Measurements from ENCODE around the gene MACO1.
"Not testable (repeated sequence)": the region's sequence is repeated elsewhere in the genome, so short reads cannot be mapped to it uniquely, and the experiment has no call there.

Gene MACO1

GRCh38 chr1:25409641-25410427 is 20.9 kb upstream of the MACO1 start:
- H3K36me3 ChIP-seq (replicated peaks in 1 of 2; ENCODE audit: control insufficient read depth in 2 of 2, insufficient read depth in 2 of 2, low read length in 2 of 2); H3K27ac ChIP-seq (replicated peaks; ENCODE audit: low read length); H3K79me1 ChIP-seq (ENCODE audit: low read depth, low read length); H3K23ac ChIP-seq (ENCODE audit: low read depth, low read length, poor library complexity); H3K14ac ChIP-seq (ENCODE audit: low read length); H3K27me3 ChIP-seq (ENCODE audit: control insufficient read depth in 3 of 3, insufficient read depth in 3 of 3, low read depth in 1 of 3, low read length in 3 of 3); H2BK120ac ChIP-seq (ENCODE audit: low read depth, low read length); DNase-seq (ENCODE audit: low spot score); H3K4me1 ChIP-seq (ENCODE audit: control insufficient read depth in 2 of 2, insufficient read depth in 1 of 2, low read depth in 1 of 2, low read length in 2 of 2); H4K91ac ChIP-seq (ENCODE audit: low read depth, low read length, poor library complexity); H2BK12ac ChIP-seq (ENCODE audit: low read length); H2AFZ ChIP-seq (ENCODE audit: low read length); H2BK5ac ChIP-seq (ENCODE audit: low read length); H3K9ac ChIP-seq (ENCODE audit: low read depth, low read length, poor library complexity); H4K8ac ChIP-seq (ENCODE audit: low read depth, low read length); H3K18ac ChIP-seq (ENCODE audit: low read length); H3K4me3 ChIP-seq (ENCODE audit: low read length in 2 of 2); H2BK15ac ChIP-seq (ENCODE audit: low read length); H3K4ac ChIP-seq (ENCODE audit: low read length); H2AK5ac ChIP-seq (ENCODE audit: low read depth, low read length); H3K4me2 ChIP-seq (ENCODE audit: insufficient read depth, low read length, poor library complexity, severe bottlenecking); H3K9me3 ChIP-seq (replicated peaks in 1 of 2; ENCODE audit: control insufficient read depth in 2 of 2, insufficient read depth in 1 of 2, low read depth in 1 of 2, low read length in 2 of 2): not testable (repeated sequence)
- no CpG with 5 or more reads among the region's 10 CpGs for WGBS, 2 donors (ENCODE audit: extremely low coverage in 2 of 2, insufficient read length in 2 of 2, insufficient replicate concordance in 1 of 2)

DNA sequence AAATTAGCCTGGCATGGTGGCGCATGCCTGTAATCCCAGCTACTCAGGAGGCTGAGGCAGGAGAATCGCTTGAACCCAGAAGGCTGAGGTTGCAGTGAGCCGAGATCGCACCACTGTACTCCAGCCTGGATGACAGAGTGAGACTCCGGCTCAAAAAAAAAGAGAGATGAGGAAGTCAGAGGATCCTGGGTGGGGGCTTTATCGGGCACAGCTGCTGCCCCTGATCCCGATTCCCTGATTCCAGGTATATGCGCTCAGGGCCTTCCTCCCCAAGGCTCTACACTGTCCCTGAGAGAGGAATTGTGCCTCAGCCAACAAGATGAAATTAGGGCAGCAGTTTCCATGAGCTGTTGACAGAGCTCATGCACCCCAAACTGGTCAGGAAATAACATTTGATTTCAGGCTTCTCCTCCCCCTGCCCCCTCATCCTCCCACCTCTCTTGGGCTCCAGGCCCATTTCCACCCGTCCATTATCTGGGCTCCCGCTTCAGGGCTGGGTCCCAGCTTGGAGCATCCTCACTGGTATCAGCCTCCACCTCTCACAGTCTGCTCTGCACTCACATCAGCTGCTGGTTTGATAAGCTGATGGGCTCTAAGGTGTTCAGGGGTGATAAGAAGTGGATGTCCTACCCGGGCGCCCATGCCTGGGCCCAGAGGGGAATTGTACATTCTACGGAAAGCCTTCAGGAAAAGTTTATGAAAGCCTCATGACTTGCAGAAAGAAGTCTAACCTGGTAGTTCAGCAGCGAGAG is 17.6 kb upstream of the MACO1 start:
- not testable (repeated sequence) for H2BK15ac ChIP-seq (ENCODE audit: low read length); H3K18ac ChIP-seq (ENCODE audit: low read length); H3K4me1 ChIP-seq (ENCODE audit: control insufficient read depth in 2 of 2, insufficient read depth in 1 of 2, low read depth in 1 of 2, low read length in 2 of 2); H2BK5ac ChIP-seq (ENCODE audit: low read length); H2AK5ac ChIP-seq (ENCODE audit: low read depth, low read length); H2BK12ac ChIP-seq (ENCODE audit: low read length); H3K4me2 ChIP-seq (ENCODE audit: insufficient read depth, low read length, poor library complexity, severe bottlenecking); H3K23ac ChIP-seq (ENCODE audit: low read depth, low read length, poor library complexity); H3K27ac ChIP-seq (replicated peaks; ENCODE audit: low read length); H4K91ac ChIP-seq (ENCODE audit: low read depth, low read length, poor library complexity); H2BK120ac ChIP-seq (ENCODE audit: low read depth, low read length); H3K4ac ChIP-seq (ENCODE audit: low read length); H3K27me3 ChIP-seq (ENCODE audit: control insufficient read depth in 3 of 3, insufficient read depth in 3 of 3, low read depth in 1 of 3, low read length in 3 of 3); H3K14ac ChIP-seq (ENCODE audit: low read length); H3K79me1 ChIP-seq (ENCODE audit: low read depth, low read length); H3K9ac ChIP-seq (ENCODE audit: low read depth, low read length, poor library complexity); H3K9me3 ChIP-seq (replicated peaks in 1 of 2; ENCODE audit: control insufficient read depth in 2 of 2, insufficient read depth in 1 of 2, low read depth in 1 of 2, low read length in 2 of 2); H3K36me3 ChIP-seq (replicated peaks in 1 of 2; ENCODE audit: control insufficient read depth in 2 of 2, insufficient read depth in 2 of 2, low read length in 2 of 2); H4K8ac ChIP-seq (ENCODE audit: low read depth, low read length); DNase-seq (ENCODE audit: low spot score); H2AFZ ChIP-seq (ENCODE audit: low read length); H3K4me3 ChIP-seq (ENCODE audit: low read length in 2 of 2)
- no CpG with 5 or more reads among the region's 14 CpGs for WGBS, 2 donors (ENCODE audit: extremely low coverage in 2 of 2, insufficient read length in 2 of 2, insufficient replicate concordance in 1 of 2)

- not testable (repeated sequence) for H2BK5ac ChIP-seq (ENCODE audit: low read length); H4K8ac ChIP-seq (ENCODE audit: low read depth, low read length); H2AFZ ChIP-seq (ENCODE audit: low read length); H3K4ac ChIP-seq (ENCODE audit: low read length); H2BK15ac ChIP-seq (ENCODE audit: low read length); H3K9ac ChIP-seq (ENCODE audit: low read depth, low read length, poor library complexity); H2BK12ac ChIP-seq (ENCODE audit: low read length); H3K27ac ChIP-seq (replicated peaks; ENCODE audit: low read length); H3K79me1 ChIP-seq (ENCODE audit: low read depth, low read length); H4K91ac ChIP-seq (ENCODE audit: low read depth, low read length, poor library complexity); H3K4me3 ChIP-seq (ENCODE audit: low read length in 2 of 2); H3K27me3 ChIP-seq (ENCODE audit: control insufficient read depth in 3 of 3, insufficient read depth in 3 of 3, low read depth in 1 of 3, low read length in 3 of 3); H3K14ac ChIP-seq (ENCODE audit: low read length); H2AK5ac ChIP-seq (ENCODE audit: low read depth, low read length); H3K23ac ChIP-seq (ENCODE audit: low read depth, low read length, poor library complexity); DNase-seq (ENCODE audit: low spot score); H3K18ac ChIP-seq (ENCODE audit: low read length); H3K36me3 ChIP-seq (replicated peaks in 1 of 2; ENCODE audit: control insufficient read depth in 2 of 2, insufficient read depth in 2 of 2, low read length in 2 of 2); H2BK120ac ChIP-seq (ENCODE audit: low read depth, low read length); H3K4me1 ChIP-seq (ENCODE audit: control insufficient read depth in 2 of 2, insufficient read depth in 1 of 2, low read depth in 1 of 2, low read length in 2 of 2); H3K9me3 ChIP-seq (replicated peaks in 1 of 2; ENCODE audit: control insufficient read depth in 2 of 2, insufficient read depth in 1 of 2, low read depth in 1 of 2, low read length in 2 of 2); H3K4me2 ChIP-seq (ENCODE audit: insufficient read depth, low read length, poor library complexity, severe bottlenecking)
- no CpG with 5 or more reads among the region's 6 CpGs for WGBS, 2 donors (ENCODE audit: extremely low coverage in 2 of 2, insufficient read length in 2 of 2, insufficient replicate concordance in 1 of 2)
Measured at GRCh38 chr1:25414157-25414556, 16.5 kb upstream of the MACO1 start.

DNA sequence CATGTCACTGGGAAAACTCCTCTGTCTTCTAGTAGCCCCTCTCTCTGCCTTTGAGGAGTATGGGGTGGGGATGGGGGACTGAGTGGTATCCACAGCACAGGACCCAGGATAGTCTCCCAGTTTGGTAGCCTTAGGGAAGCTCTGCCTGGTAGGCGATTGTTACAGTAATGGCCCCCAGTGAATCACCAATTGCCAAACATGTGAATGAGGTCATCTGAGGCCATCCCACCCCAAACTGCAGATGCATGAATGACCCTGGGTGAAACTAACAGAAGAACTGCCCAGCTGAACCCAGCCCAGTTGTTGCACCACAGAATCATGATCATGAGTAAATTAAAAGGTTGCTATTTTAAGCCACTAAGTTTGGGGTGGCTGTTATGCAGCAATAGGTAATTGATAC is 16.1 kb upstream of the MACO1 start:
- H3K4me1 ChIP-seq (ENCODE audit: control insufficient read depth in 2 of 2, insufficient read depth in 1 of 2, low read depth in 1 of 2, low read length in 2 of 2); H2BK15ac ChIP-seq (ENCODE audit: low read length); H3K9ac ChIP-seq (ENCODE audit: low read depth, low read length, poor library complexity); H3K79me1 ChIP-seq (ENCODE audit: low read depth, low read length); H3K4me2 ChIP-seq (ENCODE audit: insufficient read depth, low read length, poor library complexity, severe bottlenecking); H3K27ac ChIP-seq (replicated peaks; ENCODE audit: low read length); H2BK5ac ChIP-seq (ENCODE audit: low read length); H4K91ac ChIP-seq (ENCODE audit: low read depth, low read length, poor library complexity); H3K14ac ChIP-seq (ENCODE audit: low read length); H3K9me3 ChIP-seq (replicated peaks in 1 of 2; ENCODE audit: control insufficient read depth in 2 of 2, insufficient read depth in 1 of 2, low read depth in 1 of 2, low read length in 2 of 2); H2BK12ac ChIP-seq (ENCODE audit: low read length); H3K18ac ChIP-seq (ENCODE audit: low read length); H4K8ac ChIP-seq (ENCODE audit: low read depth, low read length); H3K27me3 ChIP-seq (ENCODE audit: control insufficient read depth in 3 of 3, insufficient read depth in 3 of 3, low read depth in 1 of 3, low read length in 3 of 3); H3K36me3 ChIP-seq (replicated peaks in 1 of 2; ENCODE audit: control insufficient read depth in 2 of 2, insufficient read depth in 2 of 2, low read length in 2 of 2); H2BK120ac ChIP-seq (ENCODE audit: low read depth, low read length); H3K4me3 ChIP-seq (ENCODE audit: low read length in 2 of 2); H2AFZ ChIP-seq (ENCODE audit: low read length); DNase-seq (ENCODE audit: low spot score); H2AK5ac ChIP-seq (ENCODE audit: low read depth, low read length); H3K4ac ChIP-seq (ENCODE audit: low read length); H3K23ac ChIP-seq (ENCODE audit: low read depth, low read length, poor library complexity): not testable (repeated sequence)
- WGBS, 2 donors (ENCODE audit: extremely low coverage in 2 of 2, insufficient read length in 2 of 2, insufficient replicate concordance in 1 of 2): no CpG with 5 or more reads among the region's 1 CpG
